Putamen (tissue), 1 donor: ENCODE results near the gene STARD10.

Source experiments
- DNase-seq: peaks from one replicate; pipeline ENCODE4 v3.0.0-alpha.2; 2016; ENCODE audit warnings: low spot score

The STARD10 gene

DNA sequence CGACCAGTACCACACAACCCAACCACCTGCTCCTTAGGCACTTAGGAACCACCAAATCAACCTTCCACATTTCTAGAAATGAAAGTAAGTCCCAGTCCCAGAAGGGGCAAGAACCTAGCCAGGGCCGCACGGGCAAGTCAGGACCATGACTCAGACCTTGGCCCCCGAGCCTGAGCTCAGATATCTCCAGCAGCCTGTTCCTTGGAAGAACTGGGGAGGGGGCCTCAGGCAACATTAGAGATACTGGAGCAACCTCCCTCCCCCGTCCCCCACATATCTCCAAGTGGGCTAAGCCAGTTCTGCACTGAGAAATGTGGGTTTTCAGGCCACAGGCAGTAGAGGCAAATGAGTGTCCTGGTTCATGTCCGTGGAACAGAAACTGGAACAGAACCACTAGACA, 49.4 kb downstream of the STARD10 start:
- DNase-seq: no peak

DNA sequence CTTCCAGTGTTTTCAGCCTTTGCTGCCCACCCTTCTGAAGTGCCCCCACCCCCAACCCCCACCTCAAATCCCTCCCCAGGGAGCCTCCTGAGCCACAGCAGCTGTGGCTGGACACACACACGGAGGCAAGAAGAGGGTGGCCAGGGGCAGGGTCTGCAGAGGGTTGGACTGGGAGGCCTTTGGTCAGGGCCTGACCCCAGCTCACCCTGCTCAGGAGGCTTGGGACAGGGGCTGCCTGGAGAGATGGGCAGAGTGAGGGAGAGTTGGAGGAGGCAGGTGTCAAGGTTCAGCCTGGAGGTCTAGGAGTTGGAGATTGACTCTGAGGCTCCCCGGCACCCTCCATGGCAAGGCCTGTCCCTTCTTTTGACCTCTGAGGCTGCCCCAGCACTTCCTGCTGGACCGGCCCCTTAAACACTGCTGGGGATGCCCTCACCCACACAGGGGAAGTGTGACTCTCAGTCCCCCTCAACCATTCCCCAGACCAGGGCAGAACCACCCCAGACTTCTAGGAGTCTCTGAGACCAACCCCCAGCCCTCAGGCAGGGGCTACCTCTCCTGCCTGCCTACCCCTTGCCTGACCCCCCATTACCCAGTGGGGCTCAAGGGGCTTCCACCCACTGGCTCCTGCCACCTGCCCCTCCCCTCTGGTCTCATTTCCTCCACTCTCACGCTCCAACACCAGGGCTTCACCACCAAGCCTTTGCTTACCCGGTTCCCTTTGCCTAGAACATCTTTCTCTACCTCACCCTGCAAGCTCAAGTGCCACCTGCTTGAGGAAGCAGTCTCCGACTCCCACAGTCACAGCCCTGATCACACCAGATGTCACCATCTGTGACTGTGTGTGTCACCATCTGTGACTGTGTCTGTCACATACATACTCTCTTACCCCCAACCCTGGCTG, 50.3 kb downstream of the STARD10 start:
- DNase-seq: no peak

DNA sequence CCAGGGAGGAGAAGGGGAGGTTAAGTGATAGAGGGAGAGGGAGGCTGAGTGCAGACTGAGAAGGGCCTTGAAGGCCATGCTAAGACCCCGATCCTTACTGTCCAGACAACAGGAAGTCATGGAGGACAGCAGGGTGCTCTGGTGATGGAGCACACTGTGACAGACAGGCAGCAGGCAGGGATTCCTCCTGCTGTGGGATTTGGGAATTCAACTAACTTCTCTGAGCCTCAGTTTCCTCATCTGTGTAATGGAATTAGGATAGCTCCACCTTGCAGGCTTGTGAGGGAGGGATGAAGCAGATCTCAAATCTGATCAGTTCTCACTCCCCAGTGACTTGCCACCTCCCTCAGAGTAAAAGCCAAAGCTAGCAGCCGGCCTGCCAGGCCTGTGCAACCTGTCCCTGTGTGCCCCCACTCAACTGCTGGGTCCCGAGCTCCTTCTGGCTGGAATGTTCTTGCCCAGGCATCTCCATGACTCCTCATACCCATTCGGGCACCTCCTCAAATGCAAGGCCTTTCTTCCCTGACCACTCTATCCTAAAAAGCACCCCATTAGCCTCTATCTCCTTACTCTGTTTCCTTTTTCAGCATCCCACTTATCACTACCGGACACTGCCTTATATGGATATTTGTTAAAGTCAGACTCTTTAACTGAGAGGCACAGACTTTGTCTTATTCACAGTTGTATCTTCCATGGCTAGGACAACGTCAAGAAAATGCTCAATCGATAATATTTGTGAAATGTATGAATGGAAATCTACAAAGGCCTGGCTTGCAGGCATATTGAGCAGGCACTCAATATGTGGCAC, 51.1 kb downstream of the STARD10 start:
- DNase-seq: no peak

DNA sequence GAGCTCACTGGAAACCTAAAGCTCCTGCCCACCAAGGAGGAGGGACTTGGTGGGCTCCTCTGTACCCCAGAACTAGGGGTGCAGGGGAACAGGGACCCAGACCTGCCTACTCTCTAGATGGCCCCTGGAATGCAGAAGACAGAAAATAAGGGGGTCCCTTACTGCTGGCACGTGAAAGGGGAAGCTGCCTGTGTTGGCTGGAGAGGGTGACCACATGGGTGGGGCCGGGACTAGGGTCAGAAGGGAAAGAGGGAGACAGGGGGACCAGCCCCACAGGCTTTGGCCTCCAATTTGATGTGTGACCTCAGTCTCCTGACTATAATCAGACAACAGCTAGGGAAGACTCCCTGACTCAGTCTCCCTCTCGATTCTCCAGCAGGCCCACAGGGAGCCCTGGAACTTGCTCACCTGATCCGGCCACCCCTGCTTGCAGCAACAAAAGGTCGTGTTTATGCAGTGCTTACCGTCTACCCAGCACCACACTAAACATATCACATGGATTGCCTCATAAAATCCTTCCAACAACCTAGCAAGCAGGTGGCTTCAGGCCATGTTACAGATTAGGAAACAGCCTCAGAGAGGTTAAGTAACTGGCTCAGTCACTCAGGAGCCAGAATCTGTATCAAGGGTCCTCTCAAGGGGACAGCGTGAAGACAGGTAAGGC, 51.9 kb downstream of the STARD10 start:
- no peak for DNase-seq

DNA sequence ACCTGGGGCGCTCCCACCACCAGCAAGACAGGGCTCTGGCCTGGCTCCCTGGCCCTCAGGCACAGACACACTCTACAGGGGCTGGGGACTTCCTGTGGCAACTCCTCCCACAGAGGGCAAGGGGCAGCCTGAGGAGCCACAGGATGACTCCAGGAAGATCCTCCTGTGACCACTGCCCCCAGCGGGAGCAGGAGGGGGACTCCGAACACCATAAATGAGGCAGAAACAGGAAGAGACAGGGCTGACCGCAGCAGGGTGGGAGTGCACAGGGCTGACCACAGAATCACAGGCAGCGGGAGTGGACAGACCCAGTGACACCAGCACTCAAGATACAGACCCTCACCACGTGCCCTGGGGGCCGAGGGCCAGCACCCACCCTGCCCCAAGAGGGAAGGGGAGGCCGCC, 52.4 kb downstream of the STARD10 start:
- no peak for DNase-seq

DNA sequence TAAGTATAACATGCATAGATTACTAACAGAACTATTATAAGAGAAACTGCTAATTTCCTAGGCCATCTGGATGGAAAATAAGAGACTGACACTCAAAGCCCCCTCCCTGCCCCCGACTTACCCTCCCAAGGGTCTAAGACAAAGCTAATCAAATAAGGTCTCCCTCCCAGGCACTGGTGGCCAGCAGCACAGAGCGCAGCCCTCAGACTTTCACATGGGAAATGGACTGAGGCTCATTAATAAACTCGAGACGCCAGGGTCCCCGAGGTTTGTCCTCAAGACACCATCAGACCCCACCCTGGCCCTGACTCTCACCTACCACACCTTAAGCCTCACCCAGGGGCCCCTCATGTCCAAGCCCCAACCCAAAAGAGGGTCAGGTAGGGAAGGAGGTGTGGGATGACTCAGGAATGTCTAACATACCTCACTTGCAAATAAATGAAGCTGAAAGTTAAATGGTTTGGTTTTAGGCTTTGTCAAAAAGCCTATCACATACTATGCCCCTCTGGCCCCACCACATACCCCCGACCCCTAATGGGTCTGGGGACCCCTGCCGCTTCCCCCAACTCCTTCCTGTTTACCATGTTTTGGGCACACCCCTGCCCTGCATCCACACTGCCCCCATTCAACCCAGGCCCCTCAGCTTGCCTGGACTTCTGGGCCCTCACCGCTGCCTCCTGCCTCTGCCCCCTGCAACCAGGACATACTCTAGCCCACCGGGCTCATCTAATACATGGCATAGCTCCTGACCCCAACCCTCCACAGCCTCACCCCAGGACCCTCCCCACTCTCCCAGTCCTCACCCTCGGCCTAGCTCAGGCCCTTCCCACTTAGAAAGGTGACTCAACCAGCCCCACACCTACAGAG, 53.1 kb downstream of the STARD10 start:
- no peak for DNase-seq

DNA sequence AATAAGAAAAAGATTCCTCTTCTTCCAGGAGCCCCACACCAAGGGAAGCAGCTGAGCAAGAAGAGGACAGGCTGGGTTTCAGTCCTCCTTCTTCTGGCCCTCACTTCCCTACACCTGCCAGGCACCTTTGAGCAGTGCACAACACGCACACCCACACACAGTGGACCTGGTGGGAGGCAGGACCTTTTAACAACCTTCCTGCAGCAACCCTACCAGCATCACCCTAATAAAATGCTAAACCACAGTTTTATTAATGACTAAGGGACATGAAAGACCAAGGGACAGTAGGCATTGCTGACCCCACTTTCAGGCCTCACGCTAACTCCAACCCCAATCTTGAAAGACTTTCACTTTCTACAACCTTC, 53.8 kb downstream of the STARD10 start:
- DNase-seq: no peak

DNA sequence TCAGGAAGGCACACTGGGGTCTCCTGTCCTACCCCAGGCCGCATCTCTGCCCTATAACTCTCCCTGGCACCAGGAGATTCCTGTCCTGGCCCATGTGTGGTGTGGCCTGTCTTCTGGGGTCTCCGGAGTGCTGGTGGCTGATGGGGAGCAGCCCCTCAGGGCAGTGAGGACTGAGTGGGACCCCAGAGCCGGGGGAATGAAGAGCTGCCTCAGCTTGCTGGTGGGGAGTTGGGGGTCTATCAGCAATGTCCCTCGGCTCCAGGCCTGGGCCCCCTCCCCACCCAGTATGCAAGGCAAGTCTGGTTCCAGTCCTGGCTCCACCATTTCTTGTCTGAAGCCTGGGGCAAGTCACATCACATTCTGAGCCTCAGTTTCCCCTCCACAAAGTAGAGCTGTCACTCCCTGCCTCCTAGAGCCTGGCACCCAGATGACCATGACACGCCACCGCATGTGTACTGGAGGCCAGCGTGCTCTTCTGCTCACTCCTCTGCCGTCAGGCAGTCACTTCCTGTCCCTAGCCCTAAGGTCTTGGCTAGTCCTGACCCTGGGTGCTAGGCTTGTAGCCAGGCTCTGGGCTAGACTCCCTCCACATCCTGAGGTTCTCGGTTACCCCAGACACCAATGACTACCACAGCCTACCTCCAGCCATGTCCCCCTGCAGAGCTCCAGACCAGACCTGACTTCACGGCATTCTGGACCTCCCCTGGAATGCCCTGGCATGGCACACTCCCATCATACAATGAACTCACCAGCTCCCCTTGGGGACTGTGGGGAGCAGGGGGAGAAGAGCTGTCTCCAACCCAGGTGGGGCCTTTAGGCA, 54.4 kb downstream of the STARD10 start:
- DNase-seq: no peak

DNA sequence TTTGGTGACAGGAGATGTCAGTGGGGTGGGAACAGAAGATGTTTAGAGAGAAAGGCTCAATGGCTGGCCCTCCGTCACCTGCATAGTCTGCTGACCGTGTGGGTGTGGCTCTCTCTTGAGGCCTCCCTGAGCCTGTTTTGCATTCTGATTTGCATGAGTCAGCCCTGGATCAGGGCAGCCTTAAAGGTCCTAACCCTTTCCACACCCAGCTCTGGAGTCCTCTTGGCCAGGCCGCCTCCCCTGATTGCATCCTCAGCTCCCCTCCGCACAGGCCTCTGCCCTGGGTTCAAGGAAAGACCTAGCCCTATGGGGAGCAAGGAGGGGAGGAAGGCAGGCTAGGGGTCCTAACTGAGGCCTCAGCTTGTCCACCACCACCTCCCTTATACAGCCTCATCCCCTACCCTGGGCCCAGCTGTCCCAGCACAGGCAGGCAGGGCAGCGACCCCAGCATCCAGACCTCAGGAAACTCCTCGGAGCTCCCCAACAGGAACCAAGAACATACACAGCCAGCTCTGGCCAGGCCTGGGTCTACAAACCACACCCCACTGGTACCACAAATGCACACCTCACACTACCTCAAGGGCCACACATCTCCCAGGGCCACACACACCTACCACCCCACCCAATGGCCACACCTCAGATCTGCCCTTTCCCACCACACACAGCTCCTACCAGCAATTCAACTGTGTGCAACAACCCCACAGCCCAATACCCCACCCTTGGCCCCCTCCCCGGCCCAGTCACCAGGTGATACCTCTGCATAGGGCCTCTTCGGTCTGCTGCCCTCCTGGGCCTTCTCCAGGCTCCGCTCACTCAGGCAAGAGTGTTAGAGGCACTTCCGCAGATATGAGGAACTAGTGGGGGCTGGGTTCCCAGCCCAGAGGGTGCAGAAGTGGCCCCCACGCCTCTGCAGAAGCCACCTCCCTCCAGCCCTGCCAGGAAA, 55.4 kb downstream of the STARD10 start:
- DNase-seq: no peak

DNA sequence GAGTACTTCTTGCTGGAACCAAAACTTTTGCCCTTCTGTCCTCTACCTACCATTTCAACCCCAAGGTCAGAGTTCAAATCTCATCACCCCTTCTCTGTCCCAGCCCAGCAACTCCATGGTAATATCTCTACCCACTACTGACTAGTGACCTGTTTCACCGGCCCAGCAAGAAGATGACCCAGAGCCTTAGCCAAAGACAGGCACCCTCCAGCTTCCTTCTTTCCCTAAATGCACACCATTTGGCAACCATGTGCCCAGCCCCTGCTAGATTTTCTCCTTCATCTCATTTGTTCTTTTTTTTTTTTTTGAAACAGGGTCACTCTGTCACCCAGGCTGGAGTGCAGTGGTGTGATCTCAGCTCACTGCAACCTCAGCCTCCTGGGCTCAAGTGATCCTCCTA, 56.5 kb downstream of the STARD10 start:
- no peak for DNase-seq

DNA sequence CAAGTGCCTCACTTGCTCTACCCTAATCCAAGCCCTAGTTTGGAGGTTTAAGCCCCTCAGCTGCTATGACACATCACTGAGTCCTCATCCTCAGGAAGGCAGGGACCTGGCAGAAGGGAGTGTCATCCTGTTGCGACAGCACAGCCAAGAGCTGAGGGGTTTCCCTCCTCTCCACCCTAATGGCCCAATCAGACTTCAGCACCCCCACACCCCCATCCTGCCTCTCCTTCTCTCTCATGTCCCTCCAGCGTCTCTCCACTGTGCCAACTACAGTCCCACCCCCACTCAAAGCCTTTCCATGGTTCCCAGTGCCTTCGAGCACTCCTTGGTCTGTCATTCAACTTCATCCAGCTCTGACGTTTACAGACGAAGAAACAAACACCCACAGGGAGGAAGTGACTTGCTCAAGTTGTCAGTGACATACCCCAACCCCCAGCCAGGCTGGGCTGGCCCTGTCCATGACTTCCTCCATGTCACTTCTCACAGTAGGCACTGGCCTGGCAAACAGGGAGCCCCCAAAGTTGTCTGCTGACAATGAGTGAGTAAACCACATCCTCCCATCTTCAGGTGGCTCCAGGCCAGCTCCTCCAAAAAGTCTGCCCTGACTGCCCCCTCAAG, 57.3 kb downstream of the STARD10 start:
- DNase-seq: no peak

DNA sequence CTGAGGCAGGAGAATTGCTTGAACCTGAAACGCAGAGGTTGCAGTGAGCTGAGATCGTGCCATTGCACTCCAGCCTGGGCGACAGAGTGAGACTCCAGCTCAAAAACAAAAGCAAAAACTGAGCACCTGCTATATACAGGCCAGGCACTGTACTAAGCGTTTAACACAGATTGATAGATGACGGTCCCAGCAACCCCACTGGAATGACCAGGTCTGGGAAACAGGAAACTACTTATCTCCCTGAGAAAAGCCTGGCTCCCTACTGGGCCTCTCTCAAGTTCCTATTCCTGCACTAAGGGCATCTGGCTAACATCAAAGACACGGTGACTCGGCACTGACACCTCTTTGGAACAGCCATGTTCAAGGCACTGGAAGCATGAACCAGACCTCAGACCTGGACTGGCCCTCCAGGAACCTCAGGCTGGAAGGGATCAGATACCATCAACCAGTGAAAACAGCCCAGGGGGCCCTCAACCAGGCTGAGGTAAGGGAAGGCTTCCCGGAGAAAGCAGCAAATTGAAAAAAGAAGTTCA, 58.3 kb downstream of the STARD10 start:
- no peak for DNase-seq

DNA sequence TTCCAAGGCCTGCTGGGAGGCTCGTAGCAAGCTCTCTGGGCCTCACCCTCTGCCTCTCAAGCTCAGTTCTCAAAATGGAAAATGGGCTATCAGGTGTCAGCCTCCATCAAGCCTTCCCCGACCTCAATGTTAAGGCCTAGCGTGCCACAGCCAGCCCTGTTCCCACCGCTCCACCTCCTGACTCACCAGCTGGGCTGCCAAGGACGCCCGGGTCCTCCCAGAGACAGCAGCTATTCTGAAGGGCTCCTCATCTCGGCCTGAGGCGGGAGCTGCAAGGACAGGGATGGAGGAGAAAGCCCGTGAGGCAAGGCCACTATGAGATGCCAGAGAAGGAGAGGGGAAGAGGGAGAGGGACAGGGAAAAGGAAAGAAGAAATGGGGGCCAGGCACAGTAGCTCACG, 61.5 kb downstream of the STARD10 start:
- no peak for DNase-seq

DNA sequence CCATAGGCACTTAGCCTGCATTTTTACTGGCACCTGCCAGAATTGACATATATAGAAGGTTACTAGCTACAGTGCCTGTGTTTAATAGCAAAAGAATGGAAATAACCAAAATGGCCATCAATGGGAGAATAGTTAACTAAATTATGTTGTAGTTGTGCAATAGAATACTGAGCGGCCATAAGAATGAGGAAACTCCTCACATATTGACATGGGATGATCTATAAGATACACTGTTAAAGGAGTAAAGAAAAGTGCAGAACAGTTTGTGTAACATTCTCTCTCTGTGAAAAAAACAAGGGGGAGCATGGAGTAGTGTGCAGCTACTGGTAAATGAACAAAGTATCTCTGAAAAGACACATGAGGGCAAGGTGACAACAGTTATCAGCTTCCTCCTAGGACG, 63.1 kb downstream of the STARD10 start:
- DNase-seq: no peak

DNA sequence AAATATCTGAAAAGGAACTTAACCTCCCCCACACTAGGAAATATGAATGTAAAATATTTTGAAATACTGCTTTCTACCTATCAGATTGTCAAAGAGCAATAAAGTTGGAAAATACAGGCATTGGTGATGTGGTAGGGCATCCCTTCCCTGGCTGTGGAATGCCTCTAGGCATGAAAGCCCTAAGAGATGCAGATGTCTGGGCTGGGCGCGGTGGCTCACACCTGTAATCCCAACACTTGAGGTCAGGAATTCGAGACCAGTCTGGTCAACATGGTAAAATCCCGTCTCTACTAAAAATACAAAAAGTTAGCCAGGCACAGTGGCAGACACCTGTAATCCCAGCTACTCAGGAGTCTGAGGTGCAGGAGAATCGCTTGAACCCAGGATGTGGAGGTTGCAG, 63.6 kb downstream of the STARD10 start:
- no peak for DNase-seq

DNA sequence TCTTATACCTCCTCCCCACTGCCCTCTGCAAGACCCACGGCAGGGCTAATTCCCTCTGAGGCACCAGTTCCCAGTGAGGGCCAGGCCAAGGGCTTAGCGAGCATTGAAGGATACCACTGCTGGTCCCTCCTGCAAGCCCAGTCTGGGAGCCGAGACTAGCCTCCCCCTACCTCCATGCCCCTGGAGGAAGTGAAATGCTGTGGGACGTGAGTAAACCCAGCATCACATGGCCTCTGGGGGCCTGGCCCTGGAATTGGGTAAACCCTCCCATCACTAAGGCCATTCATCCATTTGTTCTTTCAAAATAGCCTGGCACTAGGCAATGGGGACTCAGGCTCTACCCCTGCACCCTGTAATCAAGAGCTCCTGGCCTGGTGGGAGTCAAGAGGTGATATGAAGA, 66.3 kb downstream of the STARD10 start:
- no peak for DNase-seq

DNA sequence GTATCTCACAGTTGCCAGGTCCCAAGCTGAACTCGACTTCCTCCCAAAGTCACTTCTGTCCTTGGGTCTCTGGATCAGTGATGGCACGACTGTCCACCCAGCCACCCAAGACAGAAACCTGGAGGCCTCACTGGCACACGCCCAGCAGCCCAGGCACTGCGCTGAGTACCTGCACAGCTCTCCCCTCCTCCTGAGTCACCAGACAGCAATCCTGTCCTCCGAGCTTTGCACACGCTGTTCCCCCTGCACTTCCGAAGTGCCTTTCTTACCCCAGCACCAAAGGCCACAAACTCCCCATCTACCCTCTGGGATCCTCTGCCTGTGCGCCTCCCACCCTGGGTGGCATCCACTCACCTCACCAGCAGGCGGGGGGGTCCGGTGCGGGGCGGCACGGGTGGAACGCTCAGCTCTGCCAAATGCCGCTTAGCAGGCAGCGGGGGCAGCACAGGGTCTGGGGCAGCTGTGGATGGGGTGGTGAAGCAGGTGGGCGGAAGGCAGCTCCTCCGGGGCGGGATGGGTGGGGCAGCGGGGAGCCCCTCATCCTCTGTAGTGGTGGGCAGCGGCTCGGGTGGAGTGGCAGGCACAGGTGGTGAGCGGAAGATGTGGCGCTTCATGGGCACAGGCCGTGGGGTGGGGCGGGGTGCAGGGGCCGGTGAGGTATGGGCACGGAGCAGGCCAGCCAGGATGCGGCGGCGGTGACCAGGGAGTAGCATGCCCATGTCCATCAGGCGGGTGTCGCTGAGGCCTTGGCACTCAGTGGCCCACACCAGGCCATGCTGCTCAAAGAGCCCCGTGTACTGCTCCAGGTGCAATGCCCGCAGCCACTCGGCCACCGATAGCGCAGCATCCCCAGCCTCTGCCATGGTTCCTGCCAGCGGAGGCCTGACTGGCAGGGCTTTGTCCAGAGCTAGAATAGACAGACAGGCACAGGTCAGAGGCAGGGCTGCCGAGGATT, 67.3 kb downstream of the STARD10 start:
- no peak for DNase-seq

DNA sequence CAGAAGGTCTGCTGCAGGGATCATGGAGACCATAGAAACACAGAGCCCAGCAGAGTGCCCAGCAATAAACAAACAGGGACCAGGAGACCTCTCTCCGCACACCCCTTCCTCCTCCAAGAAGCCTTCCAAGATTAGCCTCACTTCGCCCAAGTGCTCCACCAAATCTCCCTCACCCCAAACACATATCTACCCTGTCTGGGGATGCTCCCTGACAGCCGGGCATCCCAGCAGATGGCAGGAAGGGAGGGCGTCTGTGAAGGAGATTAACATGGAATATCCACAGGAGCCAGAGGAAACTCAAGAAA, 68.2 kb downstream of the STARD10 start:
- no peak for DNase-seq
